ENCODE results near the gene HOXC6. TPM values are rescaled to one million over a fixed set of nuclear protein-coding genes. Genes with fewer than 3 reads are reported as not detected.
"Not testable (repeated sequence)": the region's sequence is repeated elsewhere in the genome, so short reads cannot be mapped to it uniquely, and the experiment has no call there.

HOXC6 gene
- total RNA-seq, 2 experiments from 2014 or later, result not detected

DNA sequence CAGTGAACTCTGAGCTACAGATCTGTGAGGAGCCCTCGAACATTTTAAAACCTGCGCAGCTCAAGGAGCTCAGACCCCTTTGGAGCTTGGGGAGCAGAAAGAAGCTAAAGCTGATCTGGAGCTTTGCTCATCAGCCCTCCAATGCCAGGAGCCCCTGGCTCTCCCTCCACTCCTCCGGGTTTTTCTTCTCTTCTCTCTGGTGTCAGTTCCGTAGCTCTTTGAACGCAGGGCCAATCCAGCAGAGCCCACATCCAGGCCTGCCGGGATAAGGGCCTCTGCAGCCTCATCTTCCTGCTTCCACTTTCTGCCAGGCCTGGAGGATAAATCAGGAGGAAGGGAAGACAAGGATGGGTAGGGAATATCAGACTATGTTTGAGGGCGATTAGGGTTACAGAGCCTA, 31.4 kb downstream of the HOXC6 start:
- H3K9me3 Mint-ChIP-seq, result no peaks in the 10 kb centered on the region
- CTCF ChIA-PET, result interaction anchor here (0.7 to 1.0 kb wide), 3 partner anchors 44 to 113 kb away, joined by 3 to 4 read pairs (median 3); no protein-coding TSS in a partner anchor
- peaks cover 93% of the 10 kb centered on the region for H3K27me3 Mint-ChIP-seq

DNA sequence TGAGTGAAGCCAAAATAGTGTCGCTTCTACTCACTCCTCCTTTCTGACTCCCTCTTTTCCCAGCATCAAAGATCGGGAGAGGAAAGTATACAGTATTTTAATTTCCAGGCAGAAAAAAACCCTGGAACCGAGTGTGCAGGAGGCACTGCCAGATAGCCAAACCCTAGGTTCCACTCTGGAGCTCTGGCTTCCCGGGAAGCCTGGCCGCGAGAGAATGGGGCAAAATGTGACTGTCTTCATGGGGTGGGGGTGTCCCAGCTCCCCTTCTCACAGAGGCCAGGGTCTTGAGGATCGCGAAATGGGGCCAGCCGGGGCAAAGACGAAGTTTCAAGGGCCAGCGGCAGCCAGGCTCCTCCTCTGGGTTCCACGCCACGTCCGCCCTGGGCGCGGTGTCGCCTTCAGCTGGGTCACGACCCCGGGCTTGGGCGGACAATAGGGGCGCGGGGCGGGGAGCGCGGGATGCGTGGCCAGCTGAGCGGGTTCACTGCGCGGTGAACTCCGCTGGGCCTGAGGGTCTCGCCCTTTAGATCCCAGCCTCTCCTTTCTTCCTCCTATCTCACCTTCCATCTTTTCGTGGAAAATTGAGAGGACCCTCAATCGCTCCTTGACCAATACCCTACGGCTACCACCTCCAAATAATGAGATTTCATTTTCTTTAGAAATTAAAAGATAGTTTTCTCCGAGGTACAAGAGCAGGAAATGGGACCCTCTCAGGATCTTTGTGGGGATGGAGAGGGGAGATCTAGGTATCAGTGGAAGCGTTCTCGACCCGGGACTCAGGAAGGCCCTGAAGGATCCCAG, 32.1 kb downstream of the HOXC6 start:
- ChIA-PET POLR2A (no interaction called here), CTCF (interaction anchor here (1.0 kb wide), 2 partner anchors 10 to 45 kb away, joined by 3 to 4 read pairs; no protein-coding TSS in a partner anchor)
- Mint-ChIP-seq H3K4me1 (no peaks in the 10 kb centered on the region), H3K9me3 (no peaks in the 10 kb centered on the region), H3K27ac (peak overlapping the region; percentile 25), H3K27me3 (peaks cover 88% of the 10 kb centered on the region), H3K36me3 (ENCODE audit: low read depth) (no peaks in the 10 kb centered on the region), H3K4me3 (no peak overlapping the region)
- no peak for DNase-seq

More for the DNA sequence above, 31.4 kb downstream of the HOXC6 start:
- no peak for DNase-seq
- Mint-ChIP-seq H3K27ac (no peak overlapping the region), H3K4me3 (no peak overlapping the region), H3K4me1 (no peaks in the 10 kb centered on the region), H3K36me3 (ENCODE audit: low read depth) (no peaks in the 10 kb centered on the region)
- POLR2A ChIA-PET, result no interaction called here

DNA sequence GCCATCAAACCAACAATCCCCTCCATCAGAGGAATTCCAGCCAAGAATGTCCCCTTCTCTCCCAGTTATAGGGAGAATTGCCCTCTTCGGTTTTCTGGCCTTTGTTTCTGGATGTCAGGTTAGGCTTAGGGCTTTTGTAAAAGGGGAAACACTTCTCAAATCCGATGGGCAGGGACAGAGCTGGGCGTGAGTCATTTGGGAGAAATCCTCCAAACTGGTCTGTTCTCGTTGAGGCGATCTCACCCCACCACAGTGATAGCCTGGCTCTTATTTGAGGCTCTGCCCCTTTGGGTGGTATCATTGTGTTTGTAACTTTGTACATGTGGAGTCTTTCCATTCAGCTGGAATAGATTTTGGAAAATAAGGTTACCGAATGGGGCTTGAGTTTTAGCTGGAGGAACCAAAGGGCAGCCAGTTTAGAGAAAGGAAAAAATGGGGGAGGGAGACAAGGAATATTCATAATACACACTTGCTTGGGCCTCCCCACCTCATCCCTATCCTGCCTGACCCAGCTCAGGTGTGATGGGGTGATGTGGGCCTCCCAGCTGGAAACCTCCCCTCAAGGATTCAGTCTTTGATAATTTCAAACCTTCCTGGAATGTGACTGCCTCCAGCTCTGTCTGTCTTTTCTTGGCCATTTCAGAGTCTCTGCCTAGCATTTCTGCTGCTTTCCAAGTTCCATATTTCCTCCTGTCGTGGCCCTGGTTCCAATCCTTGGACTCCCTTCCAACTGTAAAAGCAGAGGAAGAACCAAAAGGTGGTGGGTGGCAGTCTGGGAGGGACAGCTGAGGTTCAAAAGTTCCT, 32.9 kb downstream of the HOXC6 start:
- Mint-ChIP-seq H3K4me3 (no peak overlapping the region), H3K4me1 (no peaks in the 10 kb centered on the region), H3K36me3 (ENCODE audit: low read depth) (no peaks in the 10 kb centered on the region), H3K27me3 (peaks cover 85% of the 10 kb centered on the region), H3K27ac (no peak overlapping the region), H3K9me3 (no peaks in the 10 kb centered on the region)
- POLR2A ChIA-PET, result no interaction called here
- CTCF ChIA-PET, result interaction anchor here (1.0 kb wide), 1 partner anchor 10 kb away, joined by 3 read pairs; no protein-coding TSS in a partner anchor
- no peak for DNase-seq

DNA sequence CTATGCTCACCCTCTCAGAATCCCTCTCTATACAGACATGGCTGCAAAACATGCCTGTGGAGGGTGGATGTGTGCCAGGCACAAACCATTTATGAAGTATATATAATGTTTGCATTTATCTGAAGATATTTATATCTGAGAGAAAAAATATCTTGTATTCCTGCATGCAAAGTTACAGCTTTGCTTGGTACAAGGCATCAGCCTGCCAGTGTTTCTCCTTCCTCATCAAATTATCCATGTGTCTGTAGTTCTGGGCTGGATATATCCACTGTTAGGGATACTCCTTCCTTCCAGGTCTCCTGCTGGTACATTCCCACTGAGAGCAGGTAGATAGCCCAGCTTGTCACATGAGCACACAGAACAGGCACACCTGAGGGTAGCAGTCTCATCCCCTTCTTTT, 37.4 kb downstream of the HOXC6 start:
- no peaks in the 10 kb centered on the region for H3K9me3 Mint-ChIP-seq
- H3K4me3 Mint-ChIP-seq, result no peak overlapping the region
- no peaks in the 10 kb centered on the region for H3K4me1 Mint-ChIP-seq
- POLR2A ChIA-PET, result no interaction called here
- H3K36me3 Mint-ChIP-seq (ENCODE audit: low read depth), result no peaks in the 10 kb centered on the region
- no peak for DNase-seq
- H3K27me3 Mint-ChIP-seq, result peaks cover 63% of the 10 kb centered on the region
- no peak overlapping the region for H3K27ac Mint-ChIP-seq
- CTCF ChIA-PET, result interaction anchor here (0.9 kb wide), 1 partner anchor 34 kb away, joined by 4 read pairs; no protein-coding TSS in a partner anchor

DNA sequence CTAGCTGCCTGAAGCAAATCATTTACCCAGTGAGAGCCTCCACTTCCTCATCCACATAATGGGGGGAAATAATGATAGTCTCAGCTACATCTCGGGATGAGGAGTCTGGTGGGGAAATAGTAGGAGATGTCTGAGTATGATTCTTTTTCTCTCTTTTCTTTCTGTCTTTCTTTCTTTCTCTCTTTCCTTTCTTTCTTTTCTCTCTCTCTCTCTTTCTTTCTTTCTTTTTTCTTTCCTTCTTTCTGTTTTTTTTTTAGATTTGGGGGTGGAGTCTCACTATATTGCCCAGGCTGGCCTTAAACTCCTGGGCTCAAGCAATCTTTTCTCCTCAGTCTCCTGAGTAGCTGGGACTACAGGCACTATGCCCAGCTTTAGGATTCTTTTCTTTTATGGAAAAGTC, 38.2 kb downstream of the HOXC6 start:
- H3K9me3 Mint-ChIP-seq, result no peaks in the 10 kb centered on the region
- no peak for DNase-seq
- no peak overlapping the region for H3K27ac Mint-ChIP-seq
- CTCF ChIA-PET, result no interaction called here
- no peaks in the 10 kb centered on the region for H3K36me3 Mint-ChIP-seq (ENCODE audit: low read depth)
- POLR2A ChIA-PET, result no interaction called here
- H3K4me3 Mint-ChIP-seq, result no peak overlapping the region
- no peaks in the 10 kb centered on the region for H3K4me1 Mint-ChIP-seq
- peaks cover 56% of the 10 kb centered on the region for H3K27me3 Mint-ChIP-seq

DNA sequence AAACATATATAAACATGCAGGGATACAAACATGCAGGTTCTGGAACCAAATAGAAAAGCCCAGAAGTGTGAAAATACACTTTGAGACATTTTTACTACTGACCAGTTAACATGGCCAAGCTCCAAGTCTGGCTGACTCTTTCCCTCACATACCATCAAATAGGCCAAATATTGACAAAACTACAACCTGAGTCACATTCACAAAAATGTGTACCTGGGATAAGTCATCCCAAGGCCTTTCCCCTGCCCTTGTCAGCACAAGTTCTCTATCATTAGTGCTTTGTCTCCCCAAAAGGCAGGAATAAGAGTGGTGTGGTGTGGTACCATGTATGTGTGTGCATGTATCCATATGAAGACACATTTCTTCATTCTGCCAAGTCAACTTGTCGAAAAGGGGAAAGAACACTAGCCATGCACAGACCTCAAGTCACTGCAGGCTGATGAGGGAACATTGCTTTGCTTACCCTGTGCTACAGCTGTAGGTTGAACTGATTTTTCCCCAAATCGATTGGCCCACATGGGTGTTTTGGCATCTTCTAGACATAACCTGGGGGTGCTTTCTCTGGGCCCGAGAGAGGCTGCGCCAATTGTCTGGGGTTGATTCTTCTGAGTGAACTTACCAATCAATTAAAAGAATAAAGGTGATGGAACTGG, 40.3 kb downstream of the HOXC6 start:
- peaks cover 45% of the 10 kb centered on the region for H3K27me3 Mint-ChIP-seq
- DNase-seq, result no peak
- no peaks in the 10 kb centered on the region for H3K4me1 Mint-ChIP-seq
- no peak overlapping the region for H3K27ac Mint-ChIP-seq
- CTCF ChIA-PET, result no interaction called here
- H3K9me3 Mint-ChIP-seq, result no peaks in the 10 kb centered on the region
- no peak overlapping the region for H3K4me3 Mint-ChIP-seq
- no peaks in the 10 kb centered on the region for H3K36me3 Mint-ChIP-seq (ENCODE audit: low read depth)
- POLR2A ChIA-PET, result no interaction called here

DNA sequence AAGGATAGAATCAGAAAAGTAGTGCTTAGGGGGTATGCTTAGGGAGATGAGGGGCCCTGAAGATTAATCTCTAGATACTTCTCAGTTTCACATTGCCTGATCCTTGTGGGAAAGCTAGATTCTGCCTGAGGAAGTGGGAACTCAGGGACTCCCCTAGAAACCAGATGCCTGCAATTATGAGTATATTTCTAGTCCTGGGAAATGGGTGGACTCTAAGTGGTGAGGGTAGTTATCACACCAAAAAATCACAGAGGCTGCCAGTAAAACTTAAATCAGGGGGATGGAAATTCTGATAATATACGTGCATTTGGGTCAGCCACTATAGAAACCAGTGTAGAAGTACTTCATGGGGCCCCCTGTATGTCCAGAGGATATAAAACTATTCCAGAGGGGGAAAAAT, 43.7 kb downstream of the HOXC6 start:
- Mint-ChIP-seq H3K4me3 (no peak overlapping the region), H3K4me1 (no peaks in the 10 kb centered on the region), H3K27me3 (peaks cover 38% of the 10 kb centered on the region), H3K27ac (no peak overlapping the region), H3K36me3 (ENCODE audit: low read depth) (no peaks in the 10 kb centered on the region), H3K9me3 (no peaks in the 10 kb centered on the region)
- POLR2A ChIA-PET, result no interaction called here
- no peak for DNase-seq
- CTCF ChIA-PET, result interaction anchor here (1.2 to 1.5 kb wide), 2 partner anchors 39 to 142 kb away, joined by 4 read pairs; partner anchors contain the start of gene HOXC5

DNA sequence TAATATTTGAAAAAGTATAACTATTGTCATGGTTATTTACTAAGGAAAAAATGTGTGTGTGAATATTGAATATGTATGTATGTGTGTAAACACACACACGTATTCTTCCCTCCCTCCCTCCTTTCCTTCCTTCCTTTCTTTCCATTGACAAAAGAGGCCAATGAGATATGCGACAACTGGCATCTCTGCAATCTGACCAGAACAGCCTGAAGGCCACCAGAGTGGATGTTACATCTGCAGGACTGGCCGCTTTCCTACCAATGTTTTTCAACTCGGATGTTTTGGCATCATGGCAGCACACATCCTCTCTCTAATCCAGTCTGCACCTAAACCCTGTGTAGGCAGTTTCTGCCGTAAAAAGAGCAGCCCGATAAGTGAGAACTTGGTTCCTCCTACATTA, 46.1 kb downstream of the HOXC6 start:
- H3K27ac Mint-ChIP-seq, result no peak overlapping the region
- no peaks in the 10 kb centered on the region for H3K36me3 Mint-ChIP-seq (ENCODE audit: low read depth)
- CTCF ChIA-PET, result no interaction called here

DNA sequence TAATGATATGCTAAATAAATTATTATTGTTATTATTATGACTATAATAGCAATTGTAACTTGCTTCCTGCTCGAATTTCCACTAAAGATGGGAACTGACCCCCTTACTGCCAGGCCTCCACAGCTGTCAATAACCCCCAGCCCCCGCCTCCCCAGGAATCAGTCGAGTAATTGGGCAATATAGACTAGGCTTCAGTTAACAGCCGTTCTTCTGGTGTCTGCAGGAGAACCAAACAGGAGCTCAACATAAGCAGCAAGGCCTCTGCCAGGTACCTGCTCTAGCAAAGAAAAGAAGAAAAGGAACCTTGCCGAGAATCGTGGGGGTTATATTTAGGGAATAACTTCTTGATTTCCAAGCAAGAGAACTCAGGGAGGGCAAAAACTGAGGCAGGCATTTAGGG, 47.2 kb downstream of the HOXC6 start:
- no peak for DNase-seq
- Mint-ChIP-seq H3K27ac (no peak overlapping the region), H3K4me3 (no peak overlapping the region), H3K36me3 (ENCODE audit: low read depth) (no peaks in the 10 kb centered on the region), H3K9me3 (no peaks in the 10 kb centered on the region), H3K27me3 (peaks cover 27% of the 10 kb centered on the region), H3K4me1 (peaks cover 6% of the 10 kb centered on the region)
- CTCF ChIA-PET, result no interaction called here
- POLR2A ChIA-PET, result no interaction called here

More for the DNA sequence above, 46.1 kb downstream of the HOXC6 start:
- Mint-ChIP-seq H3K27me3 (peaks cover 32% of the 10 kb centered on the region), H3K4me1 (peaks cover 4% of the 10 kb centered on the region), H3K9me3 (no peaks in the 10 kb centered on the region), H3K4me3 (no peak overlapping the region)
- no peak for DNase-seq
- POLR2A ChIA-PET, result no interaction called here

DNA sequence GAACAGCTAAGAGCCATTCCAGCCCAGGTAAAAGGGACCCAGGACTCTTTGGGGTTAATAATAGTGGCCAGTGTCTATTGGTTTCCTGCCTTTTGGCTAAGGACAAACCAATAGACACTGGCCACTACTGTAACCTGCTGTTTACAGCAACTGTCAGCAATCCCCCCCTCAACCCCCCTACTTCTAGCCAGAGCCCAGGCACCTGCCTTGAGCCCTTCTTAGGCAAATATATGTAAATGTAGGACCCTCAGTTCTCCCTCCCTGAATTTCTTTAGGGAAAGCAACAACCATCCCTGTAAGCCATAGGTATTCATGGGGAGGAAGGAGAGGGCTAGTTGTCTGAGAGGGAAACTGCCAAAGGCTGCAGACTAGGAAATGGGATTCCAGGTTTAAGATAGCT, 47.7 kb downstream of the HOXC6 start:
- DNase-seq, result no peak
- Mint-ChIP-seq H3K27me3 (peaks cover 27% of the 10 kb centered on the region), H3K36me3 (ENCODE audit: low read depth) (no peaks in the 10 kb centered on the region), H3K27ac (no peak overlapping the region), H3K4me1 (peaks cover 10% of the 10 kb centered on the region), H3K4me3 (no peak overlapping the region), H3K9me3 (no peaks in the 10 kb centered on the region)
- ChIA-PET POLR2A (no interaction called here), CTCF (no interaction called here)

DNA sequence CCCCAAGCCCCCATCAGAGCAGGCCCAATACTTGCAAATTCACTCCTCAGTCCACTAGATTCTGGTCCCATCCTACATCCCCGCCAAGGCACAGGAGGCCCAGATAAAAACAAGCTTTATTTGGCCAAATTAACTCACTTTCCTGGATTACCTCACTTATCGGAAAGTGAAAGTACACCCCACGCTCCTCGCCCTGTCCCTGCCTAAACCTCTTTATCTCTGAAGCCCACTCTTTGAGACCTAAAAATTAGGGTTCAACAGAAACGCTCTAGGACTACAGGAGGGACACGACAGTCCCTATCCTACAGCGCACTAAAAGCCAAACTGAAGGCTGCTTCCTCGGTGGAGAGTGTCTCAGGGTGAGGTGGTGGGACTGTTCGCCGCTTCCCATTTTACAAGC, 49.6 kb downstream of the HOXC6 start:
- POLR2A ChIA-PET; H3K36me3 Mint-ChIP-seq (ENCODE audit: low read depth); DNase-seq; CTCF ChIA-PET; H3K9me3 Mint-ChIP-seq; H3K4me3 Mint-ChIP-seq; H3K27ac Mint-ChIP-seq: not testable (repeated sequence)
- peaks cover 20% of the 10 kb centered on the region for H3K27me3 Mint-ChIP-seq
- peaks cover 24% of the 10 kb centered on the region for H3K4me1 Mint-ChIP-seq

DNA sequence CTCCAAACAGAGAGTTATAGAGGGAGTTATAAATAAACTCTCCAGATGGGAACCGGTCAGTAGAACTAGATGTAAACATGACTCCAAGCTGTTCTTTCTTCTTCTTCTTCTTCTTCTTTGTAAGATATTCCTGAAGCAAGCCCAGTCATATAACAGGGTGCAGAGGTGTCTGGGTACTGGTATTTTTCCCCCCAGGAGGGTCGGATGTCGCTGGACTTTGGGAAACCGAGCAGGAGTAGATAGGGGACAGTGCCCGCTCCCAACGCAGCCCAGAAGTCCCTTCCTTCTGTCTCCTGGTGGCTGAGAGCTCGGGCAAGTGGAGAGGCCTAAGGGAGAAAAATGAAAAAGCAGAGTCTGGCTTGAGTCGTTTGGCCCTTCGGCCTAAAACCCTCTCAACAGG, 50.9 kb downstream of the HOXC6 start:
- CTCF ChIA-PET; H3K36me3 Mint-ChIP-seq (ENCODE audit: low read depth); H3K4me3 Mint-ChIP-seq; H3K27ac Mint-ChIP-seq; DNase-seq; POLR2A ChIA-PET; H3K9me3 Mint-ChIP-seq: not testable (repeated sequence)
- peaks cover 13% of the 10 kb centered on the region for H3K27me3 Mint-ChIP-seq
- peaks cover 34% of the 10 kb centered on the region for H3K4me1 Mint-ChIP-seq
